Measurements from ENCODE around the gene KIF13A.

GRCh38 chr6:17938901-17939300 is 48.5 kb downstream of the KIF13A start:
- TF ChIP-seq CTCF (IDR thresholded peaks at IDR 0.05; ENCODE audit: low read depth, low read length) (no peak), EZH2phosphoT487 (IDR thresholded peaks at IDR 0.05; ENCODE audit: low read depth) (no peak)
